ENCODE measurements around the gene PLCB1.

- TF ChIP-seq, protein P1, sequence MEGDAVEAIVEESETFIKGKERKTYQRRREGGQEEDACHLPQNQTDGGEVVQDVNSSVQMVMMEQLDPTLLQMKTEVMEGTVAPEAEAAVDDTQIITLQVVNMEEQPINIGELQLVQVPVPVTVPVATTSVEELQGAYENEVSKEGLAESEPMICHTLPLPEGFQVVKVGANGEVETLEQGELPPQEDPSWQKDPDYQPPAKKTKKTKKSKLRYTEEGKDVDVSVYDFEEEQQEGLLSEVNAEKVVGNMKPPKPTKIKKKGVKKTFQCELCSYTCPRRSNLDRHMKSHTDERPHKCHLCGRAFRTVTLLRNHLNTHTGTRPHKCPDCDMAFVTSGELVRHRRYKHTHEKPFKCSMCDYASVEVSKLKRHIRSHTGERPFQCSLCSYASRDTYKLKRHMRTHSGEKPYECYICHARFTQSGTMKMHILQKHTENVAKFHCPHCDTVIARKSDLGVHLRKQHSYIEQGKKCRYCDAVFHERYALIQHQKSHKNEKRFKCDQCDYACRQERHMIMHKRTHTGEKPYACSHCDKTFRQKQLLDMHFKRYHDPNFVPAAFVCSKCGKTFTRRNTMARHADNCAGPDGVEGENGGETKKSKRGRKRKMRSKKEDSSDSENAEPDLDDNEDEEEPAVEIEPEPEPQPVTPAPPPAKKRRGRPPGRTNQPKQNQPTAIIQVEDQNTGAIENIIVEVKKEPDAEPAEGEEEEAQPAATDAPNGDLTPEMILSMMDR (IDR thresholded peaks at IDR 0.05; ENCODE audit: insufficient read depth, low read depth, low read length) = no peak
- no peak for TF ChIP-seq EZH2 (IDR thresholded peaks at IDR 0.05; ENCODE audit: insufficient read depth, low read length)
Observed at GRCh38 chr20:8284902-8285301, 152.8 kb downstream of the PLCB1 start.

Data from astrocyte (in vitro differentiated cells and primary cell).